Kidney epithelial cell (primary cell): ENCODE data around the gene DGLUCY. TPM values are rescaled to one million over a fixed set of nuclear protein-coding genes. Genes with fewer than 3 reads are reported as not detected.

Source experiments
- DNase-seq: peaks from one replicate; pipeline ENCODE4 v3.0.0-alpha.2; 2010; ENCODE audit warnings: low read depth
- H3K27me3 ChIP-seq: 2 replicates; pipeline ENCODE4 v1.6.0; 2011; ENCODE audit warnings: low read length; ENCODE audit not compliant: control insufficient read depth, insufficient read depth
- H3K36me3 ChIP-seq: 2 replicates; pipeline ENCODE4 v1.5.1; 2011; ENCODE audit warnings: low read length; ENCODE audit not compliant: control insufficient read depth, insufficient read depth
- H3K4me3 ChIP-seq: 2 replicates; pipeline ENCODE4 v1.5.1; 2011; ENCODE audit warnings: low read depth, mild to moderate bottlenecking, control low read depth, low read length
- total RNA-seq: library from RNA; depleted of rRNA; stranded (reverse); fragments of >200 nt; gene quantifications from 2 replicates; pipeline ENCODE4 v1.2.3, GENCODE V29; 2015
- TF ChIP-seq, protein P1 (sequence below): IDR thresholded peaks from 2 replicates; pipeline ENCODE4 v1.5.1; 2011; ENCODE audit warnings: mild to moderate bottlenecking, moderate library complexity, low read length, control low read depth, inconsistent platforms; ENCODE audit not compliant: insufficient read depth, poor library complexity, severe bottlenecking

Gene DGLUCY
- total RNA-seq, 1 donor from 2014 or later = 38.1 TPM

GRCh38 chr14:91185721-91186120 is 71.8 kb downstream of the DGLUCY start:
- Histone ChIP-seq H3K36me3 (peaks cover 5% of the 10 kb centered on the region), H3K27me3 (no peaks in the 10 kb centered on the region), H3K4me3 (no peak overlapping the region)
- no peak for DNase-seq
- TF ChIP-seq, protein P1, sequence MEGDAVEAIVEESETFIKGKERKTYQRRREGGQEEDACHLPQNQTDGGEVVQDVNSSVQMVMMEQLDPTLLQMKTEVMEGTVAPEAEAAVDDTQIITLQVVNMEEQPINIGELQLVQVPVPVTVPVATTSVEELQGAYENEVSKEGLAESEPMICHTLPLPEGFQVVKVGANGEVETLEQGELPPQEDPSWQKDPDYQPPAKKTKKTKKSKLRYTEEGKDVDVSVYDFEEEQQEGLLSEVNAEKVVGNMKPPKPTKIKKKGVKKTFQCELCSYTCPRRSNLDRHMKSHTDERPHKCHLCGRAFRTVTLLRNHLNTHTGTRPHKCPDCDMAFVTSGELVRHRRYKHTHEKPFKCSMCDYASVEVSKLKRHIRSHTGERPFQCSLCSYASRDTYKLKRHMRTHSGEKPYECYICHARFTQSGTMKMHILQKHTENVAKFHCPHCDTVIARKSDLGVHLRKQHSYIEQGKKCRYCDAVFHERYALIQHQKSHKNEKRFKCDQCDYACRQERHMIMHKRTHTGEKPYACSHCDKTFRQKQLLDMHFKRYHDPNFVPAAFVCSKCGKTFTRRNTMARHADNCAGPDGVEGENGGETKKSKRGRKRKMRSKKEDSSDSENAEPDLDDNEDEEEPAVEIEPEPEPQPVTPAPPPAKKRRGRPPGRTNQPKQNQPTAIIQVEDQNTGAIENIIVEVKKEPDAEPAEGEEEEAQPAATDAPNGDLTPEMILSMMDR = no peak

GRCh38 chr14:91186515-91187066 is 72.7 kb downstream of the DGLUCY start:
- no peaks in the 10 kb centered on the region for H3K27me3 ChIP-seq
- H3K36me3 ChIP-seq = peaks cover 5% of the 10 kb centered on the region
- H3K4me3 ChIP-seq = no peak overlapping the region
- TF ChIP-seq, protein P1 = no peak
- no peak for DNase-seq

DNA sequence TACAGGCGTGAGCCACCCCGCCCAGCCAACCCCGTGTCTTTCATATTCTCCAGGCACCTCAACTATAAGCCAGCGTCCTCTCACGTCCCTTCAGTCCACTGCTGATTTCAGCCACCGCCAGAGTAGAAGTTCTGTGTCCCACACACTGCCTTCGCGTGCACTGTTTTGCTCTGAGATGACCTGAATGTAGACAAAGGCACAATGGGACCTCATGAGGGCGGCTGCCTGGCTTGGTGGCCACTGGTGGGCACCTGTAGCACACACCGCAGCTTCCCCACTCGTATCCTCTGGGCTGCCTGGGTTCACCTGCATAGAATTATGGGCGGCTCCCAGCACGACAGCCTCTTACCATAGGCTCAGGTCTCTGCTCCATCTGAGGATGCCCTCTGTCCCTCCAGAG is 73.4 kb downstream of the DGLUCY start:
- H3K4me3 ChIP-seq = no peak overlapping the region
- peaks cover 5% of the 10 kb centered on the region for H3K36me3 ChIP-seq
- no peak for DNase-seq
- TF ChIP-seq, protein P1 = no peak
- H3K27me3 ChIP-seq = no peaks in the 10 kb centered on the region

GRCh38 chr14:91190853-91191252 is 77.0 kb downstream of the DGLUCY start:
- peaks cover 4% of the 10 kb centered on the region for H3K36me3 ChIP-seq
- no peak for DNase-seq
- TF ChIP-seq, protein P1 = no peak
- no peaks in the 10 kb centered on the region for H3K27me3 ChIP-seq
- no peak overlapping the region for H3K4me3 ChIP-seq

- no peak for DNase-seq
- TF ChIP-seq, protein P1 = no peak
- Histone ChIP-seq H3K36me3 (peaks cover 3% of the 10 kb centered on the region), H3K4me3 (no peak overlapping the region), H3K27me3 (no peaks in the 10 kb centered on the region)
Measured at GRCh38 chr14:91193069-91193468, 79.2 kb downstream of the DGLUCY start.

DNA sequence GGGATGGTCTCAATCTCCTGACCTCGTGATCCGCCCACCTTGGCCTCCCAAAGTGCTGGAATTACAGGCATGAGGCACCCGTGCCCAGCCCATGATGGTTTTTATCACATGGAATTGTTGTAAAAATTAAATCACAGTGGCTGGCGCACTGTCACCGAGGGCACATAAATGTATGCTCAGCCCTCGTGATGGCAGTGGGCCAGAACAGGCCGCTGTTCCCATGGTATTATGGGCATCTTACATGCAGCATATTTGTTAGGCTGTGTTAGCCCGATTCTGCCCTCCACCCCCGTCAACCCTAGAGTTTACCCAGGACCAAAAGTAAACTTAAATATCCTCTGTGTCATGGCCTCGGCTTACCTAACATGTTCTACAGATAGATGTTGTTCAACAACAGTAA is 82.0 kb downstream of the DGLUCY start:
- no peaks in the 10 kb centered on the region for H3K27me3 ChIP-seq
- no peak for DNase-seq
- no peak overlapping the region for H3K4me3 ChIP-seq
- TF ChIP-seq, protein P1 = no peak
- H3K36me3 ChIP-seq = no peaks in the 10 kb centered on the region
